ENCODE data around the gene CTNNA2. TPM values are rescaled to one million over a fixed set of nuclear protein-coding genes. Genes with fewer than 3 reads are reported as not detected.
A peak's percentile ranks its signal among the peaks of the same experiment; 100 is the strongest.

CTNNA2 gene
- total RNA-seq, 1 donor from 2014 or later = 3.5 TPM

DNA sequence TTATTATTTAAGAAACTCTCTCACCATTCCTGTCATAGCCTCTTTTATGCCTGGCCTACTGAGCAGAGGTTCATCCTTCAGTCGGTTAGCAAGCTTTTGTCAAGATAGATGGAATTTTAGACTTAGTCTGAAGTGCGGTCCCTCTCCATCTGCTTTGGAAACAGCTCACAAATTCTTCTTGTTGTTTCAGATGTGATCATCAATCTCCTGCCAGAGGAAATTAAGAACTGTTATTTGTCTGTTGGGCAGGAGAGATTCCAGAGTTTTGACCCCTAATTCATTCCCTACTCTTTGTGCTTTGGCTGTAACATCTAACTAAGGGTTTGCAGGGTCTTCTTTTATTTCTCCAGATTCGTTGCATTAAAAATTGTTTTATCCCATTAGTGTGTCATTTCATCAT lies 735.3 kb downstream of the CTNNA2 start:
- Histone ChIP-seq H3K4me3 (ENCODE audit: low read depth, low read length) (no peak overlapping the region), H3K36me3 (ENCODE audit: control insufficient read depth, insufficient read depth, low read length) (no peaks in the 10 kb centered on the region), H3K27me3 (ENCODE audit: control insufficient read depth, insufficient read depth, low read length) (no peaks in the 10 kb centered on the region)
- DNase-seq (ENCODE audit: low read depth) = no peak
- TF ChIP-seq, protein P1, sequence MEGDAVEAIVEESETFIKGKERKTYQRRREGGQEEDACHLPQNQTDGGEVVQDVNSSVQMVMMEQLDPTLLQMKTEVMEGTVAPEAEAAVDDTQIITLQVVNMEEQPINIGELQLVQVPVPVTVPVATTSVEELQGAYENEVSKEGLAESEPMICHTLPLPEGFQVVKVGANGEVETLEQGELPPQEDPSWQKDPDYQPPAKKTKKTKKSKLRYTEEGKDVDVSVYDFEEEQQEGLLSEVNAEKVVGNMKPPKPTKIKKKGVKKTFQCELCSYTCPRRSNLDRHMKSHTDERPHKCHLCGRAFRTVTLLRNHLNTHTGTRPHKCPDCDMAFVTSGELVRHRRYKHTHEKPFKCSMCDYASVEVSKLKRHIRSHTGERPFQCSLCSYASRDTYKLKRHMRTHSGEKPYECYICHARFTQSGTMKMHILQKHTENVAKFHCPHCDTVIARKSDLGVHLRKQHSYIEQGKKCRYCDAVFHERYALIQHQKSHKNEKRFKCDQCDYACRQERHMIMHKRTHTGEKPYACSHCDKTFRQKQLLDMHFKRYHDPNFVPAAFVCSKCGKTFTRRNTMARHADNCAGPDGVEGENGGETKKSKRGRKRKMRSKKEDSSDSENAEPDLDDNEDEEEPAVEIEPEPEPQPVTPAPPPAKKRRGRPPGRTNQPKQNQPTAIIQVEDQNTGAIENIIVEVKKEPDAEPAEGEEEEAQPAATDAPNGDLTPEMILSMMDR (IDR thresholded peaks at IDR 0.05; ENCODE audit: insufficient read depth, low read length, poor library complexity, severe bottlenecking) = no peak

DNA sequence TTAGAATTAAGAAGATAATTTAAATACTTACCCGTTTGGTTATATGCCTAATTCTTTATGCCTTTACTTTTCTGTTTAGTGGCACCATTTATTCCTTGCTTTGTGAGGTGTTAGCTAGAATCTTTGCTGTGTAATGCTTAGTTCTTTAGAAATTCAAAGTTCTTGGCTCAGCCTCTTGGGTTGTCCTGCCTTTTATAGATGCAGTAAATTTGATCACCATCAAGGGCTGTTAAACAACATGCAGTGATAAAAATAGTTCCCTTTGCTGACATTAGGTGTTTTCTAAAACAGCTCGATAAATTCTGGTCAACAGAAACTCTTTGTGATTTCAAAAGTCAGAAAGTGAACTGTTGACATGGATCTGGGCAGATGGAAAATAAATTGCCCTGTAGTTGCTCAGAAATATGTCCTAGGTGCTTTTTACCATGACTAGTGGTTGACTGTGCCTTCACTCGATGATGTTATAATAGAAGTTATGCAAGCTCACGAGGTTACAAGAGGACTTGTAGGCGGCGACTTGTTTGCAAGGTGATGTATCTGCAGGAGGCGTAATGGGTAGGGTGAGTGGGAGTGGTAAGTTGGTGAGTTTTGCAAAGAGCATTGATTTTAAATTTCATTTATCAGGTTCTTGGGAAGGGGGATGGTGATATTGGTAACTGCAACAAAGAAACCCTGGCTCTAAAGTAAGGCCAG lies 739.6 kb downstream of the CTNNA2 start:
- Histone ChIP-seq H3K27me3 (ENCODE audit: control insufficient read depth, insufficient read depth, low read length) (no peaks in the 10 kb centered on the region), H3K36me3 (ENCODE audit: control insufficient read depth, insufficient read depth, low read length) (no peaks in the 10 kb centered on the region), H3K4me3 (ENCODE audit: low read depth, low read length) (no peak overlapping the region)
- TF ChIP-seq, protein P1 (IDR thresholded peaks at IDR 0.05; ENCODE audit: insufficient read depth, low read length, poor library complexity, severe bottlenecking) = no peak
- no peak for DNase-seq (ENCODE audit: low read depth)

DNA sequence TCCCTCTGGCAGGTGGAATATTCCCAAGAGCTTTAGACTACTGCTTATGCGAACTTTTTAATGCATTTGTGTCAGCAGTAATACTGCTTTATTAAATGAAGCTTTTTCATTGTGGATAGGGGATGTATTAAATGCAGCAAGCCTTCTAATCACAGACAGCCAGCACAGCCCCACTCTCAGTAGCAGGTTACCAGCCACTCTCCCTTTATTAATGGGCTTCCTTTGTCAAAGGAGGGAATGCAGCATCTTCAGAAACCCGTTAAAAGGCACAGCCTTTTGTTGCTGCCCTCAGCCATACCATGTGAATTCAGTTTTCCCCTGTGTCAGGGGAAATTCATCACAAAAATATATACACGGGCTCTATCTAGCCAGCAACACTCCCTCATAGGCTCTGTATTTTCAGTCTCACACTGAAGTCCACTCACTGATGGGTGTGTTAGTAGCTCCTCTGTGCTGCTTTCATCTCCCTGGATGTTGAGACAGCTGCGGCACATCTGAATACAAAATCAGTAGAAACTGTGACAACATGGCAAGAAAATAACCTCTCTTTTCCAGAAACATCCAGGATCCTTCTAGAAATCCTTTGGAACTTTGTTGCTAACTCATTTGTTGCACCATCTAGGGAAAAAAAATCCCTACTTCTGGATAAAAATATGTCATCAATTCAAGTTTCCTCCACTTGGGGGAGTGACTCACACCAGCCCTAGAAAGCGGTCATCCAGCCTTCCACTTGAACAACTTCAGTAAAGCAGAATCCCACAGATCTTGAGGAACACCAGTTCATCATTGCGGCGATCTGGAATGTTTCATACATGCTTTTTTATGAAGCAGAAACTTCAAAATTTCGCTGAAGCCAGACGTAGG lies 743.3 kb downstream of the CTNNA2 start:
- DNase-seq (ENCODE audit: low read depth) = no peak
- H3K27me3 ChIP-seq (ENCODE audit: control insufficient read depth, insufficient read depth, low read length) = no peaks in the 10 kb centered on the region

DNA sequence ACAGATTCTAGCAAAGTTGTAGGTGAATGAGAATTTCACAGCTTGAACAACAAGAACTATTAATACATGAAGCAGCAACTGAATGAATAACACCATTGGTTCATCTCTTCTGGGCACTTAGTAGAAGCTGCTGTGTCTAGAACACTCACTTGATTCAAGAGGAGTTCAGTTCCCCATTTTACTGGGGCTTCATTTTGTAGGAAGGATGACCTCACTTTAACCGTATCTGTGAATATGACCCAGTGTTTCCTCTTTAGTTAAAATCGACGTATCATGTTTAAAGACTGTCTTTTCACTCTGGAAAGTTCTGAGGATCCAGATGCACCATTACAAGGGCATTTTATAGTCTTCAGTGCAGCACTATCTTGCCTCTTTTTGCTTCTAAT lies 743.9 kb downstream of the CTNNA2 start:
- H3K27me3 ChIP-seq (ENCODE audit: control insufficient read depth, insufficient read depth, low read length) = no peaks in the 10 kb centered on the region
- TF ChIP-seq, protein P1 (IDR thresholded peaks at IDR 0.05; ENCODE audit: insufficient read depth, low read length, poor library complexity, severe bottlenecking) = no peak
- H3K36me3 ChIP-seq (ENCODE audit: control insufficient read depth, insufficient read depth, low read length) = no peaks in the 10 kb centered on the region
- H3K4me3 ChIP-seq (ENCODE audit: low read depth, low read length) = no peak overlapping the region
- no peak for DNase-seq (ENCODE audit: low read depth)

More for the DNA sequence above, 743.3 kb downstream of the CTNNA2 start:
- TF ChIP-seq, protein P1 (IDR thresholded peaks at IDR 0.05; ENCODE audit: insufficient read depth, low read length, poor library complexity, severe bottlenecking) = peak; percentile 48
- no peaks in the 10 kb centered on the region for H3K36me3 ChIP-seq (ENCODE audit: control insufficient read depth, insufficient read depth, low read length)
- H3K4me3 ChIP-seq (ENCODE audit: low read depth, low read length) = no peak overlapping the region

- DNase-seq (ENCODE audit: low read depth) = no peak
- H3K27me3 ChIP-seq (ENCODE audit: control insufficient read depth, insufficient read depth, low read length) = no peaks in the 10 kb centered on the region
- no peaks in the 10 kb centered on the region for H3K36me3 ChIP-seq (ENCODE audit: control insufficient read depth, insufficient read depth, low read length)
- H3K4me3 ChIP-seq (ENCODE audit: low read depth, low read length) = no peak overlapping the region
- TF ChIP-seq, protein P1 (IDR thresholded peaks at IDR 0.05; ENCODE audit: insufficient read depth, low read length, poor library complexity, severe bottlenecking) = no peak
These were observed 744.6 kb downstream of the CTNNA2 start for GRCh38 chr2:80257450-80257849.
